Endothelial cell (in vitro differentiated cells): ENCODE measurements around the gene KTI12. TPM values are rescaled to one million over a fixed set of nuclear protein-coding genes. Genes with fewer than 3 reads are reported as not detected.
A peak's percentile ranks its signal among the peaks of the same experiment; 100 is the strongest.
"Not testable (repeated sequence)": the region's sequence is repeated elsewhere in the genome, so short reads cannot be mapped to it uniquely, and the experiment has no call there.

Experiments used
- DNase-seq: peaks from one replicate; pipeline ENCODE4 v3.0.0; 2021; ENCODE audit warnings: low spot score
- H3K27ac Mint-ChIP-seq: one replicate; pipeline ENCODE4 v1.8.0; 2021; ENCODE audit warnings: mixed read lengths, inconsistent platforms; ENCODE audit not compliant: unreplicated experiment
- H3K27me3 Mint-ChIP-seq: one replicate; pipeline ENCODE4 v1.8.0; 2021; ENCODE audit warnings: mild to moderate bottlenecking, moderate library complexity, mixed read lengths, inconsistent platforms; ENCODE audit not compliant: unreplicated experiment
- H3K36me3 Mint-ChIP-seq: one replicate; pipeline ENCODE4 v1.8.0; 2021; ENCODE audit warnings: mild to moderate bottlenecking, low read depth, mixed read lengths, inconsistent platforms; ENCODE audit not compliant: unreplicated experiment
- H3K4me1 Mint-ChIP-seq: one replicate; pipeline ENCODE4 v1.8.0; 2021; ENCODE audit warnings: mild to moderate bottlenecking, mixed read lengths, inconsistent platforms; ENCODE audit not compliant: unreplicated experiment
- H3K4me3 Mint-ChIP-seq: one replicate; pipeline ENCODE4 v1.8.0; 2021; ENCODE audit warnings: mild to moderate bottlenecking, mixed read lengths, inconsistent platforms; ENCODE audit not compliant: unreplicated experiment
- H3K9me3 Mint-ChIP-seq: one replicate; pipeline ENCODE4 v1.8.0; 2021; ENCODE audit warnings: mixed read lengths, inconsistent platforms; ENCODE audit not compliant: unreplicated experiment
- total RNA-seq: library from RNA; stranded (reverse); fragmentation: NEBNext Ultra II Directional; extraction: Animal tissue kit (Norgen Biotek cat#: 25700); gene quantifications from one replicate; pipeline ENCODE4 v1.2.1, GENCODE V29; 2021; ENCODE audit not compliant: unreplicated experiment
- TF ChIP-seq, protein P1 (sequence below): fragments of 200-600 bp; sonication (generic); IDR thresholded peaks from one replicate; pipeline ENCODE4 v1.5.0; 2021; ENCODE audit warnings: antibody characterized with exemption; ENCODE audit not compliant: unreplicated experiment

KTI12 gene
- total RNA-seq, 1 donor from 2014 or later: 8.4 TPM

- TF ChIP-seq, protein P1, sequence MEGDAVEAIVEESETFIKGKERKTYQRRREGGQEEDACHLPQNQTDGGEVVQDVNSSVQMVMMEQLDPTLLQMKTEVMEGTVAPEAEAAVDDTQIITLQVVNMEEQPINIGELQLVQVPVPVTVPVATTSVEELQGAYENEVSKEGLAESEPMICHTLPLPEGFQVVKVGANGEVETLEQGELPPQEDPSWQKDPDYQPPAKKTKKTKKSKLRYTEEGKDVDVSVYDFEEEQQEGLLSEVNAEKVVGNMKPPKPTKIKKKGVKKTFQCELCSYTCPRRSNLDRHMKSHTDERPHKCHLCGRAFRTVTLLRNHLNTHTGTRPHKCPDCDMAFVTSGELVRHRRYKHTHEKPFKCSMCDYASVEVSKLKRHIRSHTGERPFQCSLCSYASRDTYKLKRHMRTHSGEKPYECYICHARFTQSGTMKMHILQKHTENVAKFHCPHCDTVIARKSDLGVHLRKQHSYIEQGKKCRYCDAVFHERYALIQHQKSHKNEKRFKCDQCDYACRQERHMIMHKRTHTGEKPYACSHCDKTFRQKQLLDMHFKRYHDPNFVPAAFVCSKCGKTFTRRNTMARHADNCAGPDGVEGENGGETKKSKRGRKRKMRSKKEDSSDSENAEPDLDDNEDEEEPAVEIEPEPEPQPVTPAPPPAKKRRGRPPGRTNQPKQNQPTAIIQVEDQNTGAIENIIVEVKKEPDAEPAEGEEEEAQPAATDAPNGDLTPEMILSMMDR: no peak
- Mint-ChIP-seq H3K36me3 (no peaks in the 10 kb centered on the region), H3K27me3 (peaks cover 7% of the 10 kb centered on the region)
These were observed 4.3 kb upstream of the KTI12 start for GRCh38 chr1:52037909-52038308.

GRCh38 chr1:52037402-52037814 lies 3.8 kb upstream of the KTI12 start:
- no peaks in the 10 kb centered on the region for H3K36me3 Mint-ChIP-seq
- peaks cover 8% of the 10 kb centered on the region for H3K4me1 Mint-ChIP-seq
- no peak overlapping the region for H3K4me3 Mint-ChIP-seq
- TF ChIP-seq, protein P1: no peak
- H3K27ac Mint-ChIP-seq: no peak overlapping the region
- no peak for DNase-seq
- peaks cover 7% of the 10 kb centered on the region for H3K27me3 Mint-ChIP-seq
- no peaks in the 10 kb centered on the region for H3K9me3 Mint-ChIP-seq

More at GRCh38 chr1:52037909-52038308, 4.3 kb upstream of the KTI12 start:
- DNase-seq: no peak
- peaks cover 7% of the 10 kb centered on the region for H3K4me1 Mint-ChIP-seq
- H3K27ac Mint-ChIP-seq: no peak overlapping the region
- H3K4me3 Mint-ChIP-seq: peak overlapping the region; percentile 11
- no peaks in the 10 kb centered on the region for H3K9me3 Mint-ChIP-seq

DNA sequence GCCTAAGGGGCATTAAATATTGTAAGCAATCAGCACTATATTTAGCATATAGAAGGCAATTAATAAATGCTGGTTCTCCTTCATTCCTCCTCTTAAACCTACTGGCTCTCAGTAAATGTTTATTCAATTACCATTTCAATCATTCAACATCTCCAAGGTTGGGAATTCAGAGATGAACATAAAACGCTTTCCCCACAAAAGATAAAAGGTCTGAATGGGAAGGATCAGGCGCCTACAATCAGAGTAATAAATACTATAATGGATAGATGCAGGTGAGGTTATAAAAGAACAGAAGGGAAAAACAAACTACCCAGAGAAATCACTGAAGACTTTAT lies 407 bp upstream of the KTI12 start:
- TF ChIP-seq, protein P1: no peak
- Mint-ChIP-seq H3K4me3 (peak overlapping the region; percentile 92), H3K27ac (peak overlapping the region; percentile 97), H3K4me1 (peaks cover 25% of the 10 kb centered on the region), H3K36me3 (no peaks in the 10 kb centered on the region), H3K9me3 (no peaks in the 10 kb centered on the region), H3K27me3 (peaks cover 9% of the 10 kb centered on the region)
- no peak for DNase-seq

- no peaks in the 10 kb centered on the region for H3K36me3 Mint-ChIP-seq
- no peaks in the 10 kb centered on the region for H3K9me3 Mint-ChIP-seq
- H3K27me3 Mint-ChIP-seq: peaks cover 9% of the 10 kb centered on the region
- H3K4me1 Mint-ChIP-seq: peaks cover 25% of the 10 kb centered on the region
- peak overlapping the region; percentile 92 for H3K4me3 Mint-ChIP-seq
- peak; percentile 13 for DNase-seq
- H3K27ac Mint-ChIP-seq: peak overlapping the region; percentile 84
- TF ChIP-seq, protein P1: no peak
These were observed 852 bp downstream of the KTI12 start for GRCh38 chr1:52032785-52033131.

GRCh38 chr1:52032124-52032784 lies 1.4 kb downstream of the KTI12 start:
- TF ChIP-seq, protein P1: no peak
- peak overlapping the region; percentile 92 for H3K4me3 Mint-ChIP-seq
- peaks cover 25% of the 10 kb centered on the region for H3K4me1 Mint-ChIP-seq
- peaks cover 9% of the 10 kb centered on the region for H3K27me3 Mint-ChIP-seq
- no peaks in the 10 kb centered on the region for H3K9me3 Mint-ChIP-seq
- H3K36me3 Mint-ChIP-seq: no peaks in the 10 kb centered on the region
- DNase-seq: peak; percentile 3
- peak overlapping the region; percentile 84 for H3K27ac Mint-ChIP-seq

DNA sequence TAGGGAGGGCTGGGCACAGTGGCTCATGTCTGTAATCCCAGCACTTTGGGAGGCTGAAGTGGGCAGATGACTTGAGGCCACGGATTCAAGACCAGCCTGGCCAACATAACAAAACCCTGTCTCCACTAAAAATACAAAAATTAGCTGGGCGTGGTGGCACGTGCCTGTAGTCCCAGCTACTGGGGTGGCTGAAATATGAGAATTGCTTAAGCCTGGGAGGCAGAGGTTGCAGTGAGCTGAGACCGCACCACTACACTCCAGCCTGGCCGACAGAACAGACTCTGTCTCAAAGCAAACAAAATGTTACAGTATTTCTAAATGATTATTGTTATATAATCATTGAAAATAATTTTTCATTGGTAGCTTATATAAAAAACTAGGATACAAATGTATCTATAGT lies 4.8 kb downstream of the KTI12 start:
- peaks cover 21% of the 10 kb centered on the region for H3K4me1 Mint-ChIP-seq
- not testable (repeated sequence) for DNase-seq, H3K9me3 Mint-ChIP-seq, H3K4me3 Mint-ChIP-seq, H3K27me3 Mint-ChIP-seq, H3K27ac Mint-ChIP-seq, H3K36me3 Mint-ChIP-seq
